ENCODE measurements around the gene SMAD4. TPM values are rescaled to one million over a fixed set of nuclear protein-coding genes. Genes with fewer than 3 reads are reported as not detected.
"Not testable (repeated sequence)": the region's sequence is repeated elsewhere in the genome, so short reads cannot be mapped to it uniquely, and the experiment has no call there.

SMAD4 gene
- polyA plus RNA-seq, 12 donors, result 58.2 to 120 (median 108) TPM; not detected in 1

DNA sequence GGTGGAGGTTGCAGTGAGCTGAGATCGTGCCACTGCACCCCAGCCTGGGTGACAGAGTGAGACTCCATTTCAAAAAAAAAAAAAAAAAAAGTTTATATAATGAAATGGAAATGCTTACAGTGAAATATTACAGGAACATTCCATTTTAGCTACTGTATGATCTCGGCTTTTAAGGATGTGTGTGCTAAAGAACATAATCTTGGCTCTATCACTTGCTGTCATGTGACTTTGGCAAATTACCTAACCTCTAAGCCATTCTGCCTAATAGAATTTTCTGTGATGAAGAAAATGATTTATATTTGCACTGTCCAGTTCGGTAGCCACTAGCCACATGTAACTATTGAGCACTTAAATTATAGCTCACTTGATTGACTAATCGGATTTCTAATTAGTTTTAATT is 36.3 kb downstream of the SMAD4 start:
- no peak for DNase-seq

DNA sequence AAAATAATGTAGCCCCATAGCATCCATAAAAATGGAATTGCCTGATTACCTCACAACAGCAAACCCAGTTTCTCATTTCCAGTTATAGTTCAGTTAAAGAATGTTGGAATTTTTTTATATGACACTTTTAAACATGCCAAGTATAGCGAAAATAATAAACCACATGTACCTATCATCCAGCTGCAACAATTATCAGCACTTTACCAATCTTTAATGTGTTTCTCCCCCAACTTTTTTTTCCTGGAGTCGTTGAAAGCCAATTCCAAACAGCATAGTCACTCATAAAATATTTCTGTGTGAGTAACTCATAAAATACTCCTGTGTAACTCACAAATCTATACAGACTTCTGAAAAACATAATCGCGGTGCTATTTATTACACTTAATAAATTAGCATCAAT is 38.1 kb downstream of the SMAD4 start:
- no peak for DNase-seq

- no peak for DNase-seq
Observed at GRCh38 chr18:51069885-51070284, 39.9 kb downstream of the SMAD4 start.

GRCh38 chr18:51070545-51070944 is 40.5 kb downstream of the SMAD4 start:
- DNase-seq, result no peak

DNA sequence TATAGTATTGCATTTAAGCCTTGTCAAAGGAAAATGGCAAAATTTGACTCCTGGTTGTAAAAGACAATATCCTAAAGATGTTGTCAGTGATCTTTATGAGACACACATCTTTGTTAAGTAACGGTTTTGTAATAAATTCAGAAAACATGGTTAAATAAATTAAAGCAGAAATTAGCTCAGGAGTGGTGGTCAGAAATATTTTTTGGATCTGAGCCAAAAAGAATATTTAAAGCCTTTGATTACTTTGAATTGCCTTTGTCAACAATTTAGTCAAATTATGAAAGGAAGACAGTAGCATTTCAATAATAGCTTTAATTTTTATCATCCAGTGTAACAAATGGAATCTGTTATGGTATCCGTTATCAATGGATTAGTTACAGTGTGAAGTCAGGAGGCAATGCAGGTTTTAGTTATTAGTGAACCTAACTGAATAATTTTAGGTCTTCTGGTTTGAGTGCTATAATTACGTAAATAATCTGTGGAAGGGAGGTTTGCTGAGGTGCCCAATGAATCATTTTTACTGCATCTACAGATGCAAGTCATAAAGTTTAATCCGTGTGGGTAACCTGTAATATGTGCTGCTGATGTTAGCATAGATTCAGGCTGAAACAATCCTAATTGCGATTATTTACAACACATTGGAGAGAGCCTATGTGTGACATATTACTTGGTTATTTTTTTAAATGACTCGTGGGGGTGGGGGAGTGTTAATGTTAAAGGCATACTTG is 42.7 kb downstream of the SMAD4 start:
- DNase-seq, result no peak

DNA sequence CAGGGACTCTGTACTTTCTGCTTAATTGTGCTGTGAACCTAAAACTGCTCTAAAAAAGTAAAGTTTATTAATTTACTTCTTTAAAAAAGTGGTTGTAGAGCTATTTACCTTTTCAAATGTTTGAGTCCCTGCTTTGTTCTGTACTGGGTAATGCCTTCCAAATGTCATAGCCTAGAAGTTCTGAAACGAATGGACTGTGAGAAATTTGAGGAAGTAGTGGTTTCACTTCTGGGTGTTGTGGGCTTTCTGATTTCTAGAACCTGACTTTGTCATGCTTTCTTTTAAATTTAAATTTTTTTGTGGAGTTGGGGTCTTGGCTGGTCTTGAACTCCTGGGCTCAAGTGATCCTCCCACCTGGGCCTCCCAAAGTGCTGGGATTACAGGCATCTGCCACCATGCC is 44.6 kb downstream of the SMAD4 start:
- no peak for DNase-seq

DNA sequence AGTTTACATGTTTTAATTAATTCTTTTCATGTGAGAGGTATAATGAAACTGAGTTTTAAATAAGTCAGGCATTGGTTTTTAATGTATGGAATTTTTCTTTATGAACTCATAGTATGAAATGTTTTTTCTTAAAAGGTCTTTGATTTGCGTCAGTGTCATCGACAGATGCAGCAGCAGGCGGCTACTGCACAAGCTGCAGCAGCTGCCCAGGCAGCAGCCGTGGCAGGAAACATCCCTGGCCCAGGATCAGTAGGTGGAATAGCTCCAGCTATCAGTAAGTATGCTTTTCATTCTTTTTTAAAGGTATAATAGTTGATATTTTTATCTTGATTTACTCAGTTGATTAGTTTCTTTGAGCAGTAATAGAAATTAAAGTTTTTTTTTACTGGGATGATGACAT is 46.5 kb downstream of the SMAD4 start:
- DNase-seq, result no peak

GRCh38 chr18:51077217-51077616 is 47.2 kb downstream of the SMAD4 start:
- no peak for DNase-seq

GRCh38 chr18:51078026-51078425 is 48.0 kb downstream of the SMAD4 start:
- no peak for DNase-seq

- no peak for DNase-seq
Observed at GRCh38 chr18:51082571-51083267, 52.7 kb downstream of the SMAD4 start.

GRCh38 chr18:51083398-51083797 is 53.4 kb downstream of the SMAD4 start:
- no peak for DNase-seq

DNA sequence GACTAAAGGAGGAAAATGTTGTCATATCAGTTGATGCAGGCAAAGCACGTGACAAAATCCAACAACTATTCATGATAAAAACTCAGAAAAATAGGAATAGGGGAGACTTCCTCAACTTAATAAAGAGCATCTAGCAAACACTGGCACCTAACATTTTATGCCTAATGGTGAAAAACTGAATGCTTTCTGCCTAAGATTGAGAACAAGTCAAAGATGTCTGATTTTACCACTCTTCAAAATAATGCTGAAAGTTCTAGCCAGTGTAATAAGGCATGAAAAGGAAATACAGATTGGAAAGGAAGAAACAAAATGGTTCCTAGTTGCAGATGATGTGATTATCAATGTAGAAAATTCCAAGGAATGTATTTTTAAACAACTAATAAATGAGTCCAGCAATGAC is 58.4 kb downstream of the SMAD4 start:
- DNase-seq, result no peak

- no peak for DNase-seq
Observed at GRCh38 chr18:51089691-51090090, 59.7 kb downstream of the SMAD4 start.

- DNase-seq, result no peak
Observed at GRCh38 chr18:51091270-51091669, 61.3 kb downstream of the SMAD4 start.

DNA sequence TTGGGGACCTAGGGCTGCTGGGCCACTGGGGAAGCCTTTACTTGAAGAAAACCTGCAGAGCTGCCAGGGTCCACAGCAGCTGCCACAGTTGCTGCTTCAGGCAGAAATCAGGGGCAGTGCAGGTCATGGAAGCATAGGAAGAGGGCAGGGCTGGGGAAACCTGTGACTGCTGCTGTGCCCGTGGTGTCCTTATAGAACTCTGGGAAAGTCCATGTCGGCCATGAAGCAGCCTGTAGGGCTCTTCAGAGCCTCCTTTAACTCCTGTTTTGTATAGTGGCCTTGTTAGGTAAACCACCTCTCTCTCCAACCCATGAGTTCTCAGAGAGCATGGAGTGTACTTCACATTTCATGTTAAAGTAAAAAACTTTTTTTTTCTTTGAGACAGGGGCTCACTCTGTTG is 62.1 kb downstream of the SMAD4 start:
- no peak for DNase-seq

DNA sequence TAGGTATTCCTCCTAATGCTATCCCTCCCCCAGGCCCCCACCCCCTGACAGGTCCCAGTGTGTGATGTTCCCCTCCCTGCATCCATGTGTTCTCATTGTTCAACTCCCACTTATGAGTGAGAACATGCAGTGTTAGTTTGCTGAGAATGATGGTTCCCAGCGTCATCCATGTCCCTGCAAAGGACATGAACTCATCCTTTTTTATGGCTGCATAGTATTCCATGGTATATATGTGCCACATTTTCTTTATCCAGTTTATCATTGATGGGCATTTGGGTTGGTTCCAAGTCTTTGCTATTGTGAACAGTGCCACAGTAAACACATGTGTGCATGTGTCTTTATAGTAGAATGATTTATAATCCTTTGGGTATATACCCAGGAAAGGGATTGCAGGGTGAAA is 63.0 kb downstream of the SMAD4 start:
- DNase-seq, result not testable (repeated sequence)

GRCh38 chr18:51097021-51097822 is 67.2 kb downstream of the SMAD4 start:
- DNase-seq, result no peak

DNA sequence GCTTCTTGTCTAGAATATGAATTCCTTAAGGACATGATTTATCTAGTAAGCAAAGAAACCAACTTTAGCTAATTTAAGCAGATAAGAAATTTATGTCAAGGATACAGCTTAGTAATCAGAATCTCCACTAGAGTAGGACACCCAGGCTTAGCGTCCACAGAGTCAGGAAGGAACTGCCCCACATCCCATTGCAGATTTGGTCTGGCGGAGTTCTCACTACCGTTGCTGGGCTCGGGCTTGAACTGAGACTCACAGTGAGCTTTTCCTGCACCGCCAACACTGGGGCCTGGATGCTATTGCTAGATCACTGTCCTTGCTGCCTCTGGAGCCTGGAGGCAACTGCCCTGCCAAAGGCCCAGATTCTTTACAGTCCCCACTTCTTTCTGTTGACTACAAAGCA is 68.1 kb downstream of the SMAD4 start:
- no peak for DNase-seq

GRCh38 chr18:51098513-51098912 is 68.5 kb downstream of the SMAD4 start:
- DNase-seq, result no peak

- no peak for DNase-seq
Observed at GRCh38 chr18:51100385-51101120, 70.5 kb downstream of the SMAD4 start.

- DNase-seq, result no peak
Observed at GRCh38 chr18:51107082-51107481, 77.1 kb downstream of the SMAD4 start.
